Measurements from ENCODE around the gene RPAIN. TPM values are rescaled to one million over a fixed set of nuclear protein-coding genes. Genes with fewer than 3 reads are reported as not detected.

The RPAIN gene
- 10 to 100 TPM; 35.9 to 53.0 (median 40.6) TPM for total RNA-seq

DNA sequence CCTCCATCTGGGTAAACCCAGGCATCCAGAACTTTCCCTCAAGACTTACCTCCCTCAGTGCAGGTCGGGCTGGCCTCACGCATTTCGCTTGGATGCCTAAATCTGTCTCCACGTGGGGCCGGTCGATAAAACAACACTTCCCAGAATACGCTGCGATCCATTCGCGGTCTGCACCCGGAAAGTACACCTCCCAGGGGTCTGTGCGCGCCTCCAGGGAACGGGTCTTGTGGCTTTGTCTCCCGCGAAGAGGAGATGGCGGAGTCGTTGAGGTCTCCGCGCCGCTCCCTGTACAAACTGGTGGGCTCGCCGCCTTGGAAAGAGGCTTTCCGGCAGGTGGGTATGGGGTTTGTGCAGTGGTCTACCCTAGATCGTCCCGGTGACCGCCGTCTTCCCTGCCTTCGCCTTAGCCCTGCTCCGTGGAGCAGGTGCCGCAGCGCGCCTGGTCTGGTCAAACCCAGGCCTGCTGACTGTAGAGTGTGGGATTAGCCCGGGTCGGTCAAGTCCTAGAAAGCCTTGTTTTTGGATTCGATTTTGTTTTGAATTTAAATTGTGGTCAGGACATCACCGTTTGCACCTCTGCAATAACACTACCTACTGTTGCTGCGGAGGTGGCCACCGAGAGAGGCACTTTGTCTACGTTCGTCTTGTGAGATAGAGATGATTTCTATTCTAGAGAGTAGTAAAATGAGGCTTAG, at the start of gene RPAIN:
Gene RPAIN, plus strand, starts transcription at position 224 of the 695 bp plus-strand sequence. Its CDS starts 29 bp downstream, at position 253.
- no peak for TF ChIP-seq CTCF (IDR thresholded peaks at IDR 0.05; ENCODE audit: low read depth)

DNA sequence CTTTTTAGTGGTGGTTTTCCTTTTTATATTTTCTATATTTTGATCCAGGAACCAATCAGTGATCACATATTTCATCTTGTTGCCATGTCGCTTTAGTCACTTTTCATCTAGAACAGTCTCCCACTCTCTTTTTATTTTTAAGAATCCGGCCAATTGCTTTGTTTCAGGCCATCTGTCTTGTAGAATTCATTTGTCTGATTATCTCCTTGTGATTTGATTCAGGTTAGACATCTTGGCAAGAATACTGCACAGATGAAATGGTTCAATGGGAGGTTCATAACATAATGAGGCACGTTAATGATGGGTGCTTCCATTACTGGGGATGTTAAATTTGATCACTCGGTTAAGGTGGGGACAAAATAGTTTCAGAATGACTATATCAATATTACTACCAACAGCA, 49.6 kb upstream of the RPAIN start:
- no peak for TF ChIP-seq CTCF (IDR thresholded peaks at IDR 0.05; ENCODE audit: low read depth)

- TF ChIP-seq CTCF (IDR thresholded peaks at IDR 0.05; ENCODE audit: low read depth) = no peak
These were observed 46.9 kb upstream of the RPAIN start for GRCh38 chr17:5373112-5373511.

DNA sequence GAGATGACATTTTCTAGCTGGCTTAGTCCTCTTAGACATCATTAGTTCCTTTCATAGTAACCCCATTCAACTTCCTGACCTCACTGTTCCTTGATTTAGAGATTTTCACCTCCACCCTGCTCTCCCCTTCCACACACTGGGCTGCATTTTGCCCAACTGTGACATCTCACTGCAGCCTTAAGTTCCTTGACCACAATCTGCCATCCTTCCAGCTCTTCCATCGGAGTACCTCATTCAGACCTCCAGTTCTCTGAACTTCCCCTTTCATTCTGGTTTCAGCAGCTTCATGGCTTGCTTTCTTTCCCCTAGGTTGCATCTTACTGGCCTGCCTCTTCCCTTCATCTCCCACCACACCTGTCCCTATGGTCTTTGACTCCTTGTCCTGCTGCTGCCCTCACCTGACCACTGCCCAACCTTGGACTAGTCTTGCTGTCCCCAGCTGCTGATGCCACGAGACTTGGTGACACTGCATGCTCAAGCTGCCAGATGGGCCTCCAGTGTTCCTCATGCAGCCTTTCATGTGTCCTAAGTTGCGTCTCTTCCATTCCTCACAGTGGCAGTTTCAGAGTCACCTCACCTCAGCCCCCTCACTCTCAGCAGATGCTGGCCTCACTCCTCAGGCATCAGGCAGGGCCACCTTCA, 41.3 kb upstream of the RPAIN start:
- no peak for TF ChIP-seq CTCF (IDR thresholded peaks at IDR 0.05; ENCODE audit: low read depth)

GRCh38 chr17:5379351-5380107, 40.5 kb upstream of the RPAIN start:
- TF ChIP-seq CTCF (IDR thresholded peaks at IDR 0.05; ENCODE audit: low read depth) = no peak

DNA sequence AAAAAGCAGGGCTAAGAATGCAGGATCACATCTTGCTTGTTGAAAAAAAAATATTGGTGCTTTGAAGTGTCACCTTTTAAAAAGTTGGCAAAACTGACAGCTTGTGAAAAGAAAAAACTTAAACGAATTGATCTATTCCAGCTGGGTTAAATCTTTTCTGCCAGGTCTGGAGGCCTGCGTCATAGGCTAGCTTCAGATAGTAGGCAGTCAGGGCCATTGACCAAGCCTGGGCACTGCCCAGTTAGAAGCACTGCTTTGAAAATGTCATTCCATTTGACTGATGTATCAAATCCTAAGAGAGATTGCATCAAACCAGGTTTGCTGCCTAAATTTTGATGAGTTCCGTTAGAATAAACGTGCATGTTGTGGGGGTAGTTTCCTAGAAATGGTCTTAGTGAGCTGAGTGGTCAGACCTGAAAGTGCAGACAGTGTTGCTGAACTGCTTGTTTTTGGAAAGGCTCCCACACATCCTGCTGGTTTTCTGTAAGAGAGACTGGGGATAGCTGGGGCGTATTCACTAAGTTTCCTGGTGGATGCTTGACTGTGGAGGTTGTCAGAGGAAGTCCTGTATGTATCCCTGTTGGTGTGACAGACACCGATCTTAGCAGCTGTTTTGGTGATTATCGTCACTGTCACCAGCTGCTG, 39.4 kb upstream of the RPAIN start:
- no peak for TF ChIP-seq CTCF (IDR thresholded peaks at IDR 0.05; ENCODE audit: low read depth)

- no peak for TF ChIP-seq CTCF (IDR thresholded peaks at IDR 0.05; ENCODE audit: low read depth)
These were observed 38.4 kb upstream of the RPAIN start for GRCh38 chr17:5381542-5381941.

All from subcutaneous adipose tissue (tissue), 4 donors.